ENCODE measurements around the gene RNF145.

Gene RNF145

GRCh38 chr5:159206368-159206767, 3.0 kb downstream of the RNF145 start:
- no peak for TF ChIP-seq CTCF (IDR thresholded peaks at IDR 0.05; ENCODE audit: low read depth, low read length)
- Histone ChIP-seq H3K27ac (peak overlapping the region; percentile 97), H3K27me3 (ENCODE audit: insufficient read depth, low read depth, severe bottlenecking) (no peaks in the 10 kb centered on the region), H3K9me3 (ENCODE audit: severe bottlenecking) (no peaks in the 10 kb centered on the region), H3K36me3 (peaks cover 12% of the 10 kb centered on the region), H3K4me3 (ENCODE audit: low read depth, low read length) (peak overlapping the region; percentile 65)
- DNase-seq, result no peak

- H3K27ac ChIP-seq, result no peak overlapping the region
- H3K27me3 ChIP-seq (ENCODE audit: insufficient read depth, low read depth, severe bottlenecking), result no peaks in the 10 kb centered on the region
- TF ChIP-seq CTCF (IDR thresholded peaks at IDR 0.05; ENCODE audit: low read depth, low read length), result no peak
- no peaks in the 10 kb centered on the region for H3K9me3 ChIP-seq (ENCODE audit: severe bottlenecking)
- H3K36me3 ChIP-seq, result peaks cover 22% of the 10 kb centered on the region
- no peak overlapping the region for H3K4me3 ChIP-seq (ENCODE audit: low read depth, low read length)
- no peak for DNase-seq
These were observed 6.0 kb downstream of the RNF145 start for GRCh38 chr5:159203351-159203750.

- DNase-seq, result no peak
- H3K4me3 ChIP-seq (ENCODE audit: low read depth, low read length), result no peak overlapping the region
- no peaks in the 10 kb centered on the region for H3K9me3 ChIP-seq (ENCODE audit: severe bottlenecking)
- H3K27me3 ChIP-seq (ENCODE audit: insufficient read depth, low read depth, severe bottlenecking), result no peaks in the 10 kb centered on the region
- TF ChIP-seq CTCF (IDR thresholded peaks at IDR 0.05; ENCODE audit: low read depth, low read length), result no peak
- peaks cover 23% of the 10 kb centered on the region for H3K36me3 ChIP-seq
- H3K27ac ChIP-seq, result no peak overlapping the region
These were observed 7.2 kb downstream of the RNF145 start for GRCh38 chr5:159202151-159202550.

- no peaks in the 10 kb centered on the region for H3K9me3 ChIP-seq (ENCODE audit: severe bottlenecking)
- DNase-seq, result no peak
- TF ChIP-seq CTCF (IDR thresholded peaks at IDR 0.05; ENCODE audit: low read depth, low read length), result no peak
- H3K4me3 ChIP-seq (ENCODE audit: low read depth, low read length), result no peak overlapping the region
- no peak overlapping the region for H3K27ac ChIP-seq
- H3K27me3 ChIP-seq (ENCODE audit: insufficient read depth, low read depth, severe bottlenecking), result no peaks in the 10 kb centered on the region
- H3K36me3 ChIP-seq, result peaks cover 28% of the 10 kb centered on the region
These were observed 9.6 kb downstream of the RNF145 start for GRCh38 chr5:159199780-159200179.

GRCh38 chr5:159199225-159199624, 10.1 kb downstream of the RNF145 start:
- TF ChIP-seq CTCF (IDR thresholded peaks at IDR 0.05; ENCODE audit: low read depth, low read length), result no peak
- H3K27ac ChIP-seq, result no peak overlapping the region
- no peaks in the 10 kb centered on the region for H3K27me3 ChIP-seq (ENCODE audit: insufficient read depth, low read depth, severe bottlenecking)
- H3K9me3 ChIP-seq (ENCODE audit: severe bottlenecking), result no peaks in the 10 kb centered on the region
- H3K4me3 ChIP-seq (ENCODE audit: low read depth, low read length), result no peak overlapping the region
- peaks cover 32% of the 10 kb centered on the region for H3K36me3 ChIP-seq
- DNase-seq, result no peak
